C4-2B (cell line): ENCODE measurements around the gene TBXA2R.

ENCODE experiments used
- ZFX ChIP-seq: fragments of 450-650 bp; IDR thresholded peaks from 2 replicates; pipeline ENCODE4 v1.6.1; 2017
- TF ChIP-seq, protein P1 (sequence below): fragments of 450-650 bp; conservative IDR thresholded peaks from 2 replicates; pipeline ENCODE4 v1.5.1; 2017; ENCODE audit warnings: mild to moderate bottlenecking

GRCh38 chr19:3546119-3546518 is 60.6 kb downstream of the TBXA2R start:
- TF ChIP-seq, protein P1, sequence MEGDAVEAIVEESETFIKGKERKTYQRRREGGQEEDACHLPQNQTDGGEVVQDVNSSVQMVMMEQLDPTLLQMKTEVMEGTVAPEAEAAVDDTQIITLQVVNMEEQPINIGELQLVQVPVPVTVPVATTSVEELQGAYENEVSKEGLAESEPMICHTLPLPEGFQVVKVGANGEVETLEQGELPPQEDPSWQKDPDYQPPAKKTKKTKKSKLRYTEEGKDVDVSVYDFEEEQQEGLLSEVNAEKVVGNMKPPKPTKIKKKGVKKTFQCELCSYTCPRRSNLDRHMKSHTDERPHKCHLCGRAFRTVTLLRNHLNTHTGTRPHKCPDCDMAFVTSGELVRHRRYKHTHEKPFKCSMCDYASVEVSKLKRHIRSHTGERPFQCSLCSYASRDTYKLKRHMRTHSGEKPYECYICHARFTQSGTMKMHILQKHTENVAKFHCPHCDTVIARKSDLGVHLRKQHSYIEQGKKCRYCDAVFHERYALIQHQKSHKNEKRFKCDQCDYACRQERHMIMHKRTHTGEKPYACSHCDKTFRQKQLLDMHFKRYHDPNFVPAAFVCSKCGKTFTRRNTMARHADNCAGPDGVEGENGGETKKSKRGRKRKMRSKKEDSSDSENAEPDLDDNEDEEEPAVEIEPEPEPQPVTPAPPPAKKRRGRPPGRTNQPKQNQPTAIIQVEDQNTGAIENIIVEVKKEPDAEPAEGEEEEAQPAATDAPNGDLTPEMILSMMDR: no peak
- no peak for TF ChIP-seq ZFX
